ENCODE data around the gene TBC1D9B.
"Not testable (repeated sequence)": the region's sequence is repeated elsewhere in the genome, so short reads cannot be mapped to it uniquely, and the experiment has no call there.

Gene TBC1D9B

DNA sequence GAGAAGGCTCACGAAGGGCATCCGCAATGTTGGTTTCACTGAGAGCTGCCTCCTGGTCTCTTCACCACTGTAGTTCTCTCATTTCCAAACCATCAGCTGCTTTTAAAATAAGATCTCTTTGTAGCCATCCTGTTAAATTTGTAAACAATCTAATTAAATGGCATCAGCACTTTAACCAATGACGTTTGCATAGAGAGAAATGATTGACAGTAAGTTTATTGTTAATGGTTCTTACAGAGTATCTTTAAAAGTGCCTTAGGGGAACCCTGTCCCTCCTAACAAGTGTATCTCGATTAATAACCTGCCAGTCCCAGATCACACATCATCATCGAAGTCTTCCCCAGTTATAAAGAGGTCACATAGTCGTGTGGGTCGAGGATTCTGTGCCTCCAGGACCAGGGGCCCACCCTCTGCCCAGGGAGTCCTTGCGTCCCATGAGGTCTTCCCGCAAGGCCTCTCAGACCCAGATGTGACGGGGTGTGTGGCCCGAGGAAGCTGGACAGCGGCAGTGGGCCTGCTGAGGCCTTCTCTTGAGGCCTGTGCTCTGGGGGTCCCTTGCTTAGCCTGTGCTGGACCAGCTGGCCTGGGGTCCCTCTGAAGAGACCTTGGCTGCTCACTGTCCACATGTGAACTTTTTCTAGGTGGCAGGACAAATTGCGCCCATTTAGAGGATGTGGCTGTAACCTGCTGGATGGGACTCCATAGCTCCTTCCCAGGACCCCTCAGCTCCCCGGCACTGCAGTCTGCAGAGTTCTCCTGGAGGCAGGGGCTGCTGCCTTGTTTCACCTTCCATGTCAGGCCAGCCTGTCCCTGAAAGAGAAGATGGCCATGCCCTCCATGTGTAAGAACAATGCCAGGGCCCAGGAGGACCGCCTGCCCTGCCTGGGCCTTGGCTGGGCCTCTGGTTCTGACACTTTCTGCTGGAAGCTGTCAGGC, 70.4 kb downstream of the TBC1D9B start:
- Histone ChIP-seq H3K4ac (ENCODE audit: low read depth, low read length) (no peak overlapping the region), H3K36me3 (ENCODE audit: control insufficient read depth, insufficient read depth, low read length) (peaks cover 22% of the 10 kb centered on the region), H3K23ac (ENCODE audit: low read length) (no peak overlapping the region), H3K27ac (ENCODE audit: low read depth, low read length) (no peak overlapping the region), H3K4me2 (ENCODE audit: low read length) (no peak overlapping the region), H2BK120ac (ENCODE audit: low read depth, low read length) (no peak overlapping the region), H2BK5ac (ENCODE audit: low read length) (no peak overlapping the region), H3K4me3 (ENCODE audit: low read length) (no peak overlapping the region), H3K56ac (ENCODE audit: low read length) (no peak overlapping the region), H3K27me3 (ENCODE audit: insufficient read depth, low read length, poor library complexity) (no peaks in the 10 kb centered on the region), H4K5ac (ENCODE audit: low read length) (no peak overlapping the region), H2BK15ac (replicated peaks; ENCODE audit: low read depth) (no peak overlapping the region), H3K9ac (ENCODE audit: low read length) (no peak overlapping the region), H3K79me2 (ENCODE audit: control insufficient read depth, insufficient read depth, low read length) (no peaks in the 10 kb centered on the region), H3K79me1 (ENCODE audit: low read length) (no peaks in the 10 kb centered on the region), H3K18ac (ENCODE audit: low read length) (no peak overlapping the region), H4K8ac (ENCODE audit: low read depth, low read length) (no peak overlapping the region), H3K4me1 (ENCODE audit: control insufficient read depth, low read depth, low read length) (no peaks in the 10 kb centered on the region), H2AK5ac (ENCODE audit: low read length) (no peak overlapping the region)
- no peak for DNase-seq
- WGBS (ENCODE audit: extremely low coverage, insufficient coverage, low lambda C conversion rate), result no CpG with 5 or more reads among the region's 15 CpGs

DNA sequence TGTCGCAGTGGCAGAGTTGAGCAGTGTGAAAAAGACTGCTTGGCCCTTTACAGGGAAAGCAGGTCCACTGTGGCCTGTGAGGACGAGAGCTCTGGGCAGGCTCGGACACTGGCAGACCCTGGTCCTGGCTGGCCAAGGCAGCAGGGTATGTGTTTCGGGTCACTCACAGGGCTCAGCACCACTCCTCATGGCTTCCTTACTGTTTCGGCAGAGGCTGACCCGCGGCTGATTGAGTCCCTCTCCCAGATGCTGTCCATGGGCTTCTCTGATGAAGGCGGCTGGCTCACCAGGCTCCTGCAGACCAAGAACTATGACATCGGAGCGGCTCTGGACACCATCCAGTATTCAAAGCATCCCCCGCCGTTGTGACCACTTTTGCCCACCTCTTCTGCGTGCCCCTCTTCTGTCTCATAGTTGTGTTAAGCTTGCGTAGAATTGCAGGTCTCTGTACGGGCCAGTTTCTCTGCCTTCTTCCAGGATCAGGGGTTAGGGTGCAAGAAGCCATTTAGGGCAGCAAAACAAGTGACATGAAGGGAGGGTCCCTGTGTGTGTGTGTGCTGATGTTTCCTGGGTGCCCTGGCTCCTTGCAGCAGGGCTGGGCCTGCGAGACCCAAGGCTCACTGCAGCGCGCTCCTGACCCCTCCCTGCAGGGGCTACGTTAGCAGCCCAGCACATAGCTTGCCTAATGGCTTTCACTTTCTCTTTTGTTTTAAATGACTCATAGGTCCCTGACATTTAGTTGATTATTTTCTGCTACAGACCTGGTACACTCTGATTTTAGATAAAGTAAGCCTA, 71.3 kb downstream of the TBC1D9B start:
- Histone ChIP-seq H3K27ac (ENCODE audit: low read depth, low read length) (no peak overlapping the region), H3K79me1 (ENCODE audit: low read length) (no peaks in the 10 kb centered on the region), H3K56ac (ENCODE audit: low read length) (no peak overlapping the region), H3K4me3 (ENCODE audit: low read length) (no peak overlapping the region), H2BK120ac (ENCODE audit: low read depth, low read length) (no peak overlapping the region), H3K4me1 (ENCODE audit: control insufficient read depth, low read depth, low read length) (no peaks in the 10 kb centered on the region), H2AK5ac (ENCODE audit: low read length) (no peak overlapping the region), H3K36me3 (ENCODE audit: control insufficient read depth, insufficient read depth, low read length) (peaks cover 22% of the 10 kb centered on the region), H4K8ac (ENCODE audit: low read depth, low read length) (no peak overlapping the region), H2BK5ac (ENCODE audit: low read length) (no peak overlapping the region), H3K79me2 (ENCODE audit: control insufficient read depth, insufficient read depth, low read length) (no peaks in the 10 kb centered on the region), H4K5ac (ENCODE audit: low read length) (no peak overlapping the region), H2BK15ac (replicated peaks; ENCODE audit: low read depth) (no peak overlapping the region), H3K27me3 (ENCODE audit: insufficient read depth, low read length, poor library complexity) (no peaks in the 10 kb centered on the region), H3K18ac (ENCODE audit: low read length) (no peak overlapping the region), H3K4me2 (ENCODE audit: low read length) (no peak overlapping the region), H3K9ac (ENCODE audit: low read length) (no peak overlapping the region), H3K23ac (ENCODE audit: low read length) (no peak overlapping the region), H3K4ac (ENCODE audit: low read depth, low read length) (no peak overlapping the region)
- no CpG with 5 or more reads among the region's 19 CpGs for WGBS (ENCODE audit: extremely low coverage, insufficient coverage, low lambda C conversion rate)
- DNase-seq, result no peak

DNA sequence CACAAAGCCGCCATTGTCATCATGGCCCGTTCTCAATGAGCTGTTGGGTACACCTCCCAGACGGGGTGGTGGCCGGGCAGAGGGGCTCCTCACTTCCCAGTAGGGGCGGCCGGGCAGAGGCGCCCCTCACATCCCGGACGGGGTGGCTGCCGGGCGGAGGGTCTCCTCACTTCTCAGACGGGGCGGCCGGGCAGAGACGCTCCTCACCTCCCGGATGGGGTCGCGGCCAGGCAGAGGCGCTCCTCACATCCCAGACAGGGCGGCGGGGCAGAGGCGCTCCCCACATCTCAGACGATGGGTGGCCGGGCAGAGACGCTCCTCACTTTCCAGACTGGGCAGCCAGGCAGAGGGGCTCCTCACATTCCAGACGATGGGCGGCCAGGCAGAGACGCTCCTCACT, 72.8 kb downstream of the TBC1D9B start:
- not testable (repeated sequence) for H2BK15ac ChIP-seq (replicated peaks; ENCODE audit: low read depth); H3K56ac ChIP-seq (ENCODE audit: low read length)

DNA sequence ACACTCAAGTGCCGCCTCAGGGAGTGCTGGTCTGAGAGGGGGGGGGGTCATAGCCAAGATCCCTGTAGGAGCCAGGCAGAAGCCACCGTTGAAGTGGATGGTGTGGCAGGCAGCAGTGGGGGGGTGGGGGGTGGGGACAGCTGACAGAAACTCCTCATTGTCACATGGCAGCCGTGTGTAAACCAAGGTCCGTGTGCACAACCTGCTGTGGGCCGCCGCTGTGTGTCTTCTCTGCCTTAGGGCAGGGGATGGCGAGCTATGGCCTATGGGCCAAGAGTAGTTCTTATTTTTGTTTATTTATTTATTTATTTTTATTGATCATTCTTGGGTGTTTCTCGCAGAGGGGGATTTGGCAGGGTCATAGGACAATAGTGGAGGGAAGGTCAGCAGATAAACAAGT, 73.6 kb downstream of the TBC1D9B start:
- no peak overlapping the region for H3K4me3 ChIP-seq (ENCODE audit: low read length)
- no peak for DNase-seq
- H3K18ac ChIP-seq (ENCODE audit: low read length), result no peak overlapping the region
- no peak overlapping the region for H3K9ac ChIP-seq (ENCODE audit: low read length)
- no peak overlapping the region for H3K23ac ChIP-seq (ENCODE audit: low read length)
- no peaks in the 10 kb centered on the region for H3K79me2 ChIP-seq (ENCODE audit: control insufficient read depth, insufficient read depth, low read length)
- no peak overlapping the region for H2AK5ac ChIP-seq (ENCODE audit: low read length)
- no peak overlapping the region for H3K56ac ChIP-seq (ENCODE audit: low read length)
- no peak overlapping the region for H4K5ac ChIP-seq (ENCODE audit: low read length)
- no peaks in the 10 kb centered on the region for H3K79me1 ChIP-seq (ENCODE audit: low read length)
- no peak overlapping the region for H3K4ac ChIP-seq (ENCODE audit: low read depth, low read length)
- H2BK15ac ChIP-seq (replicated peaks; ENCODE audit: low read depth), result no peak overlapping the region
- H2BK5ac ChIP-seq (ENCODE audit: low read length), result no peak overlapping the region
- WGBS (ENCODE audit: extremely low coverage, insufficient coverage, low lambda C conversion rate), result no CpG with 5 or more reads among the region's 8 CpGs
- H4K8ac ChIP-seq (ENCODE audit: low read depth, low read length), result no peak overlapping the region
- no peaks in the 10 kb centered on the region for H3K27me3 ChIP-seq (ENCODE audit: insufficient read depth, low read length, poor library complexity)
- no peaks in the 10 kb centered on the region for H3K4me1 ChIP-seq (ENCODE audit: control insufficient read depth, low read depth, low read length)
- H3K27ac ChIP-seq (ENCODE audit: low read depth, low read length), result no peak overlapping the region
- H3K36me3 ChIP-seq (ENCODE audit: control insufficient read depth, insufficient read depth, low read length), result peaks cover 20% of the 10 kb centered on the region
- no peak overlapping the region for H3K4me2 ChIP-seq (ENCODE audit: low read length)
- no peak overlapping the region for H2BK120ac ChIP-seq (ENCODE audit: low read depth, low read length)

More for the DNA sequence above, 72.8 kb downstream of the TBC1D9B start:
- H2BK5ac ChIP-seq (ENCODE audit: low read length); H3K4me1 ChIP-seq (ENCODE audit: control insufficient read depth, low read depth, low read length); H3K27me3 ChIP-seq (ENCODE audit: insufficient read depth, low read length, poor library complexity); H2AK5ac ChIP-seq (ENCODE audit: low read length); H3K79me2 ChIP-seq (ENCODE audit: control insufficient read depth, insufficient read depth, low read length); H3K4ac ChIP-seq (ENCODE audit: low read depth, low read length); H3K27ac ChIP-seq (ENCODE audit: low read depth, low read length); H4K8ac ChIP-seq (ENCODE audit: low read depth, low read length); H2BK120ac ChIP-seq (ENCODE audit: low read depth, low read length); H3K4me2 ChIP-seq (ENCODE audit: low read length); H3K4me3 ChIP-seq (ENCODE audit: low read length); DNase-seq; H4K5ac ChIP-seq (ENCODE audit: low read length); H3K79me1 ChIP-seq (ENCODE audit: low read length); H3K23ac ChIP-seq (ENCODE audit: low read length); H3K18ac ChIP-seq (ENCODE audit: low read length); H3K9ac ChIP-seq (ENCODE audit: low read length): not testable (repeated sequence)
- H3K36me3 ChIP-seq (ENCODE audit: control insufficient read depth, insufficient read depth, low read length), result peaks cover 25% of the 10 kb centered on the region
- no CpG with 5 or more reads among the region's 28 CpGs for WGBS (ENCODE audit: extremely low coverage, insufficient coverage, low lambda C conversion rate)

DNA sequence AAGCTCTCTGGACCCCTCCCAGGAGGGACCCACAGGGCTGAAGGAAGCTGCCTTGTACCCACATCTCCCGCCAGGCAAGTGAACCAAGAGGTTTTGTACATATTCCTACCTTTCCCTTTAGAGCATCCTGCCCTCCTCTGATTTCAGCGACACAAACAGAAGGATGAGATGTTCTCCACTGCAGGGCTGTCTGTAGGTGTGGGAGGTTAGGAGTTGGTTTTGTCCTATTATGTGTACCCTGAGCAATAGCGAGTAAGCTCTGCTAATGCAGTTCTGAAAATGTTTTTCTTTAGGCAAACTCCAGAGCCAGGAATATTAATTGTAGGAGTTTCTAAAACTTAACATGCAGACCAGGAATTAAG, 74.0 kb downstream of the TBC1D9B start:
- Histone ChIP-seq H3K4me2 (ENCODE audit: low read length) (no peak overlapping the region), H2AK5ac (ENCODE audit: low read length) (no peak overlapping the region), H3K79me1 (ENCODE audit: low read length) (no peaks in the 10 kb centered on the region), H3K9ac (ENCODE audit: low read length) (no peak overlapping the region), H3K23ac (ENCODE audit: low read length) (no peak overlapping the region), H2BK120ac (ENCODE audit: low read depth, low read length) (no peak overlapping the region), H3K36me3 (ENCODE audit: control insufficient read depth, insufficient read depth, low read length) (peaks cover 22% of the 10 kb centered on the region), H3K56ac (ENCODE audit: low read length) (no peak overlapping the region), H3K18ac (ENCODE audit: low read length) (no peak overlapping the region), H3K79me2 (ENCODE audit: control insufficient read depth, insufficient read depth, low read length) (no peaks in the 10 kb centered on the region), H2BK5ac (ENCODE audit: low read length) (no peak overlapping the region), H3K4ac (ENCODE audit: low read depth, low read length) (no peak overlapping the region), H4K5ac (ENCODE audit: low read length) (no peak overlapping the region), H3K4me1 (ENCODE audit: control insufficient read depth, low read depth, low read length) (no peaks in the 10 kb centered on the region), H3K4me3 (ENCODE audit: low read length) (no peak overlapping the region), H4K8ac (ENCODE audit: low read depth, low read length) (no peak overlapping the region), H3K27ac (ENCODE audit: low read depth, low read length) (no peak overlapping the region), H3K27me3 (ENCODE audit: insufficient read depth, low read length, poor library complexity) (no peaks in the 10 kb centered on the region), H2BK15ac (replicated peaks; ENCODE audit: low read depth) (no peak overlapping the region)
- DNase-seq, result no peak
- no CpG with 5 or more reads among the region's 3 CpGs for WGBS (ENCODE audit: extremely low coverage, insufficient coverage, low lambda C conversion rate)
